Fibroblast of villous mesenchyme (primary cell): ENCODE results near the gene ST6GAL1. TPM values are rescaled to one million over a fixed set of nuclear protein-coding genes. Genes with fewer than 3 reads are reported as not detected.

Experiments
- DNase-seq: peaks from one replicate; pipeline ENCODE4 v3.0.0-alpha.2; 2010; ENCODE audit warnings: low read depth
- H3K4me3 ChIP-seq: 2 replicates; pipeline ENCODE4 v1.5.1; 2011; ENCODE audit warnings: low read depth, mild to moderate bottlenecking, low read length
- total RNA-seq: library from RNA; depleted of rRNA; stranded (reverse); fragments of >200 nt; gene quantifications from 2 replicates; pipeline ENCODE4 v1.2.3, GENCODE V29; 2012
- TF ChIP-seq, protein P1 (sequence below): IDR thresholded peaks from 2 replicates; pipeline ENCODE4 v1.5.1; 2012; ENCODE audit warnings: low read depth, mild to moderate bottlenecking, low read length; ENCODE audit not compliant: insufficient read depth

Gene ST6GAL1
- total RNA-seq, 1 donor, result 1.3 TPM

- TF ChIP-seq, protein P1, sequence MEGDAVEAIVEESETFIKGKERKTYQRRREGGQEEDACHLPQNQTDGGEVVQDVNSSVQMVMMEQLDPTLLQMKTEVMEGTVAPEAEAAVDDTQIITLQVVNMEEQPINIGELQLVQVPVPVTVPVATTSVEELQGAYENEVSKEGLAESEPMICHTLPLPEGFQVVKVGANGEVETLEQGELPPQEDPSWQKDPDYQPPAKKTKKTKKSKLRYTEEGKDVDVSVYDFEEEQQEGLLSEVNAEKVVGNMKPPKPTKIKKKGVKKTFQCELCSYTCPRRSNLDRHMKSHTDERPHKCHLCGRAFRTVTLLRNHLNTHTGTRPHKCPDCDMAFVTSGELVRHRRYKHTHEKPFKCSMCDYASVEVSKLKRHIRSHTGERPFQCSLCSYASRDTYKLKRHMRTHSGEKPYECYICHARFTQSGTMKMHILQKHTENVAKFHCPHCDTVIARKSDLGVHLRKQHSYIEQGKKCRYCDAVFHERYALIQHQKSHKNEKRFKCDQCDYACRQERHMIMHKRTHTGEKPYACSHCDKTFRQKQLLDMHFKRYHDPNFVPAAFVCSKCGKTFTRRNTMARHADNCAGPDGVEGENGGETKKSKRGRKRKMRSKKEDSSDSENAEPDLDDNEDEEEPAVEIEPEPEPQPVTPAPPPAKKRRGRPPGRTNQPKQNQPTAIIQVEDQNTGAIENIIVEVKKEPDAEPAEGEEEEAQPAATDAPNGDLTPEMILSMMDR, result no peak
- H3K4me3 ChIP-seq, result no peak overlapping the region
- DNase-seq, result peak; percentile 57
Observed at GRCh38 chr3:187064210-187065115, 134.1 kb downstream of the ST6GAL1 start.

- TF ChIP-seq, protein P1, result no peak
- no peak for DNase-seq
- no peak overlapping the region for H3K4me3 ChIP-seq
Observed at GRCh38 chr3:187066228-187066995, 136.1 kb downstream of the ST6GAL1 start.

DNA sequence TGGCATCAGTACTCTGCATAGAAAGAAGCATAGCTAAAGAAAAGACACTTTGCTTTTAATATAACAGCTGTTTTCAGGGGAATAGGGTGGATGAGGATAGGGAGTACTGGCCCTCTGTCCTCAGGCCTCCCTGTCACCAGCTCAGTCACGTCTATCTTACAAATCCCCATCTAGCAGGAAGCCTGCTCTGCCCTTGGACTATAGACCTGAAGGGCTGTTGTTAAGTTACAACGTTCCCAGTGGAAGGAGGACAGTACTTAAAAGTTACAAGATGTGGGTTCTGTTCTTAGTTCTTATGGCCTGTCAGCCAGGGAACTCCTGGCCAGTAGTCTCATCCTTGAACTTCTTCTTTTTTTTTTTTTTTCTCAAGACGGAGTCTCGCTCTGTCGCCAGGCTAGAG lies 138.5 kb downstream of the ST6GAL1 start:
- TF ChIP-seq, protein P1, result no peak
- no peak overlapping the region for H3K4me3 ChIP-seq
- DNase-seq, result no peak

DNA sequence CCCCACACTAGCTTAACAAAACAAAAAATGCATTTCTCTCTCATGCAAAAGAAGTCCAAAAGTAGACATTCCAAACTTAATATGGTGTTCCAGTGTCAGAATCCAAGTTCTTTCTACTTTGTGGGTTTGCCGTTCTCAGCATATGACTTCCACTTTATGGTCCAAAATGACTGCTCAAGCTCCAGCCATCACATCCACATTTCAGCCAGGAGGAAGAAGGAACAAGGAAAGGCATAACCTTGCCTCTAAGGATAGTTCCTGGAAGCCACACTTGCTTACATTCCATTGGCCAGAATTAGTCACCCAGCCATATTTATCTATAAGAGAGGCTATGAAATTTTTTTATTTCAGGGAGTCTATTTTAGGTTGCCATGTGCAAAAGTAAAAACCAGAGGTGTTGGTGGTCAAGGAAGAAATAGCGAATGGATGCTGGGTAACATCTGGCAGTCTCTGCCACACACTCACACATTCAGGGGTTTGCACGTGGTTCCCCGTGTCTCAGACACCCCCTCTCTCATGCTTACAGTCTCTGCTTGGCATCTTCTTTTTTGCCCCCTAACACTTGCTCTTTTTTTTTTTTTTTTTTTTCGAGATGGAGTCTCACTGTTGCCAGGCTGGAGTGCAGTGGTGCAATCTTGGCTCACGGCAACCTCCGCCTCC lies 139.7 kb downstream of the ST6GAL1 start:
- no peak for DNase-seq
- TF ChIP-seq, protein P1, result no peak
- no peak overlapping the region for H3K4me3 ChIP-seq

- TF ChIP-seq, protein P1, result no peak
- H3K4me3 ChIP-seq, result no peak overlapping the region
- DNase-seq, result no peak
Observed at GRCh38 chr3:187072102-187072501, 141.8 kb downstream of the ST6GAL1 start.

DNA sequence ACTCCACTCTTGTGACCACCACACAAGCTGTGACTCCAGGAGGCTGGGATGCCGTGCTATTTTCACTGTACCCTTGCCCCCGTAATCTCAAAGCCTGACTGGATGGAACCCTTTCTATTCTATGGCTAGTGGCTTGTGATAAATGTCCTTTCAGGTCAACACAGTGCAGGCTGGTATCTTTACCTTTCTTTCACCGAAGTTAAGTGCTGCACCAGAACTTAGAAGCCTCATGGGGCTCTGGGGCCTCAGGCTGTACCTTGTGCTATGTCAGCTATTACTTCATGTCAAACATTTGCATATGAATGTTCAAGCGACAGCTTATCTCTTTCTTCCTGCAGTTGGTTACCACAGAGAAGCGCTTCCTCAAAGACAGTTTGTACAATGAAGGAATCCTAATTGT lies 142.2 kb downstream of the ST6GAL1 start:
- no peak overlapping the region for H3K4me3 ChIP-seq
- TF ChIP-seq, protein P1, result no peak
- no peak for DNase-seq
